IPS-18c (cell line): Measurements from ENCODE around the gene ACAP3.

Source experiments
- H3K4me3 ChIP-seq: 2 replicates; pipeline ENCODE4 v1.7.0; 2013; ENCODE audit warnings: low read depth, mild to moderate bottlenecking, low read length, moderate library complexity; ENCODE audit not compliant: insufficient read depth
- H3K9me3 ChIP-seq: one replicate; pipeline ENCODE4 v1.6.1; 2013; ENCODE audit warnings: mild to moderate bottlenecking, low read length, moderate library complexity; ENCODE audit not compliant: control insufficient read depth, insufficient read depth

ACAP3 gene

GRCh38 chr1:1346501-1346890 is 38.8 kb upstream of the ACAP3 start:
- Histone ChIP-seq H3K4me3 (no peak overlapping the region), H3K9me3 (peaks cover 3% of the 10 kb centered on the region)

GRCh38 chr1:1345860-1346500 is 38.2 kb upstream of the ACAP3 start:
- no peak overlapping the region for H3K4me3 ChIP-seq
- peaks cover 3% of the 10 kb centered on the region for H3K9me3 ChIP-seq

GRCh38 chr1:1345384-1345783 is 37.7 kb upstream of the ACAP3 start:
- H3K4me3 ChIP-seq = no peak overlapping the region
- H3K9me3 ChIP-seq = peaks cover 3% of the 10 kb centered on the region

- Histone ChIP-seq H3K9me3 (peaks cover 3% of the 10 kb centered on the region), H3K4me3 (no peak overlapping the region)
Observed at GRCh38 chr1:1344655-1345361, 37.1 kb upstream of the ACAP3 start.

GRCh38 chr1:1343811-1344421 is 36.2 kb upstream of the ACAP3 start:
- H3K9me3 ChIP-seq = no peaks in the 10 kb centered on the region
- H3K4me3 ChIP-seq = no peak overlapping the region

- H3K4me3 ChIP-seq = no peak overlapping the region
Observed at GRCh38 chr1:1342584-1343115, 34.9 kb upstream of the ACAP3 start.

GRCh38 chr1:1342061-1342562 is 34.4 kb upstream of the ACAP3 start:
- Histone ChIP-seq H3K9me3 (no peaks in the 10 kb centered on the region), H3K4me3 (no peak overlapping the region)

More at GRCh38 chr1:1342584-1343115, 34.9 kb upstream of the ACAP3 start:
- no peaks in the 10 kb centered on the region for H3K9me3 ChIP-seq

- no peaks in the 10 kb centered on the region for H3K9me3 ChIP-seq
- no peak overlapping the region for H3K4me3 ChIP-seq
Observed at GRCh38 chr1:1341549-1342021, 33.9 kb upstream of the ACAP3 start.

GRCh38 chr1:1340791-1341548 is 33.2 kb upstream of the ACAP3 start:
- no peak overlapping the region for H3K4me3 ChIP-seq
- H3K9me3 ChIP-seq = no peaks in the 10 kb centered on the region

GRCh38 chr1:1340185-1340584 is 32.5 kb upstream of the ACAP3 start:
- no peaks in the 10 kb centered on the region for H3K9me3 ChIP-seq
- no peak overlapping the region for H3K4me3 ChIP-seq

GRCh38 chr1:1338278-1338677 is 30.5 kb upstream of the ACAP3 start:
- H3K9me3 ChIP-seq = no peaks in the 10 kb centered on the region
- no peak overlapping the region for H3K4me3 ChIP-seq

GRCh38 chr1:1337793-1338147 is 30.0 kb upstream of the ACAP3 start:
- H3K4me3 ChIP-seq = no peak overlapping the region
- no peaks in the 10 kb centered on the region for H3K9me3 ChIP-seq

GRCh38 chr1:1336931-1337792 is 29.4 kb upstream of the ACAP3 start:
- Histone ChIP-seq H3K4me3 (no peak overlapping the region), H3K9me3 (no peaks in the 10 kb centered on the region)

GRCh38 chr1:1336446-1336845 is 28.7 kb upstream of the ACAP3 start:
- no peaks in the 10 kb centered on the region for H3K9me3 ChIP-seq
- H3K4me3 ChIP-seq = no peak overlapping the region

- H3K9me3 ChIP-seq = no peaks in the 10 kb centered on the region
- H3K4me3 ChIP-seq = no peak overlapping the region
Observed at GRCh38 chr1:1335792-1336248, 28.1 kb upstream of the ACAP3 start.

GRCh38 chr1:1335283-1335682 is 27.6 kb upstream of the ACAP3 start:
- H3K4me3 ChIP-seq = no peak overlapping the region
- H3K9me3 ChIP-seq = no peaks in the 10 kb centered on the region
